GM23338 (cell line): ENCODE results near the gene PTGS1. TPM values are rescaled to one million over a fixed set of nuclear protein-coding genes. Genes with fewer than 3 reads are reported as not detected.

Experiments
- ATAC-seq: fragments of 200-7000 bp; cut with Tn5 transposase; 3 replicates; pipeline ENCODE4 v1.9.1; 2020
- DNase-seq: peaks from one replicate; pipeline ENCODE4 v3.0.0-alpha.2; 2015; ENCODE audit warnings: low spot score
- H2AFZ ChIP-seq: fragments of 200-600 bp; sonication (generic); 2 replicates; pipeline ENCODE4 v1.8.0; 2016; ENCODE audit warnings: antibody characterized with exemption, mild to moderate bottlenecking, moderate library complexity
- H3F3A ChIP-seq: fragments of 200-600 bp; sonication (generic); replicated peaks from 2 replicates; pipeline ENCODE4 v1.8.0; 2017; ENCODE audit warnings: antibody characterized with exemption, mixed run types, low read depth
- H3K27ac ChIP-seq: fragments of 200-600 bp; sonication (generic); 2 replicates; pipeline ENCODE4 v1.6.1; 2016; ENCODE audit warnings: low read depth
- H3K27me3 ChIP-seq: fragments of 200-600 bp; sonication (generic); 2 replicates; pipeline ENCODE4 v1.8.0; 2016; ENCODE audit warnings: mild to moderate bottlenecking, mixed run types, moderate library complexity; ENCODE audit not compliant: insufficient read depth
- H3K36me3 ChIP-seq: fragments of 200-600 bp; sonication (generic); 2 replicates; pipeline ENCODE4 v1.8.0; 2016; ENCODE audit warnings: mild to moderate bottlenecking; ENCODE audit not compliant: insufficient read depth
- H3K4me1 ChIP-seq: fragments of 200-600 bp; sonication (generic); 2 replicates; pipeline ENCODE4 v1.8.0; 2016; ENCODE audit warnings: mild to moderate bottlenecking, moderate library complexity; ENCODE audit not compliant: insufficient read depth
- H3K4me2 ChIP-seq: fragments of 200-600 bp; sonication (generic); 2 replicates; pipeline ENCODE4 v1.7.1; 2017; ENCODE audit warnings: mixed run types
- H3K4me3 ChIP-seq: fragments of 200-600 bp; sonication (generic); 2 replicates; pipeline ENCODE4 v1.6.1; 2016; ENCODE audit warnings: mixed run types
- H3K79me2 ChIP-seq: fragments of 200-600 bp; sonication (generic); replicated peaks from 2 replicates; pipeline ENCODE4 v1.8.0; 2017; ENCODE audit warnings: mild to moderate bottlenecking; ENCODE audit not compliant: insufficient read depth
- H3K9me2 ChIP-seq: fragments of 200-600 bp; sonication (generic); 2 replicates; pipeline ENCODE4 v1.8.0; 2017; ENCODE audit not compliant: insufficient read depth
- H4K20me1 ChIP-seq: fragments of 200-600 bp; sonication (generic); replicated peaks from 2 replicates; pipeline ENCODE4 v1.8.0; 2017; ENCODE audit warnings: mild to moderate bottlenecking; ENCODE audit not compliant: insufficient read depth
- H3K27ac Mint-ChIP-seq: 2 replicates; pipeline ENCODE4 v1.8.0; 2020; ENCODE audit warnings: inconsistent platforms, mild to moderate bottlenecking, moderate library complexity, mixed read lengths
- H3K27me3 Mint-ChIP-seq: 3 replicates; pipeline ENCODE4 v1.8.0; 2022; ENCODE audit warnings: low read depth, mild to moderate bottlenecking, moderate library complexity, mixed read lengths, inconsistent platforms; ENCODE audit not compliant: insufficient read depth, poor library complexity
- H3K36me3 Mint-ChIP-seq: 3 replicates; pipeline ENCODE4 v1.8.0; 2021; ENCODE audit warnings: low read depth, mild to moderate bottlenecking, inconsistent platforms, moderate library complexity, mixed read lengths
- H3K4me1 Mint-ChIP-seq: 3 replicates; pipeline ENCODE4 v1.8.0; 2020; ENCODE audit warnings: mild to moderate bottlenecking, inconsistent platforms, mixed read lengths
- H3K4me3 Mint-ChIP-seq: 3 replicates; pipeline ENCODE4 v1.8.0; 2021; ENCODE audit warnings: moderate library complexity, mild to moderate bottlenecking, inconsistent platforms, mixed read lengths
- H3K9me3 Mint-ChIP-seq: 3 replicates; pipeline ENCODE4 v1.8.0; 2020; ENCODE audit warnings: moderate library complexity, mild to moderate bottlenecking, inconsistent platforms, mixed read lengths
- ETS1 ChIP-seq: IDR thresholded peaks from 2 replicates; pipeline ENCODE4 v1.6.1; 2016; ENCODE audit warnings: antibody characterized with exemption
- EZH2 ChIP-seq: fragments of 200-600 bp; sonication (generic); IDR thresholded peaks from one replicate; pipeline ENCODE4 v1.8.0; 2017; ENCODE audit warnings: antibody characterized with exemption, mild to moderate bottlenecking, low read depth; ENCODE audit not compliant: unreplicated experiment
- STAT1 ChIP-seq: IDR thresholded peaks from one replicate; pipeline ENCODE4 v1.6.1; 2016; ENCODE audit warnings: antibody characterized with exemption; ENCODE audit not compliant: unreplicated experiment
- ZNF114 ChIP-seq: fragments of 250-450 bp; sonication (Bioruptor Pico); IDR thresholded peaks from 2 replicates; pipeline ENCODE4 v1.5.0; 2020; ENCODE audit warnings: mild to moderate bottlenecking, moderate library complexity
- ZNF462 ChIP-seq: fragments of 250-450 bp; sonication (Bioruptor Pico); IDR thresholded peaks from 2 replicates; pipeline ENCODE4 v1.5.0; 2020; ENCODE audit warnings: mild to moderate bottlenecking, moderate library complexity
- polyA plus RNA-seq: library from polyadenylated mRNA; unstranded; fragments of >200 nt; fragmentation: Nextera tagmentation; extraction: Ambion mirVana; gene quantifications from 2 replicates; pipeline ENCODE4 v1.2.1, GENCODE V29; 2016
- total RNA-seq: library from RNA; depleted of rRNA; stranded (reverse); fragments of >200 nt; shearing (Covaris generic); gene quantifications from 2 replicates; pipeline ENCODE4 v1.2.3, GENCODE V29; 2014

The PTGS1 gene
- total and polyA plus RNA-seq, 2 experiments from 2014 or later = 0.48 to 1.3 TPM

GRCh38 chr9:122392284-122392683, 21.5 kb downstream of the PTGS1 start:
- Histone ChIP-seq H3K4me3 (no peak overlapping the region), H3K27ac (no peak overlapping the region), H3K9me2 (no peaks in the 10 kb centered on the region), H4K20me1 (no peaks in the 10 kb centered on the region), H3K79me2 (no peaks in the 10 kb centered on the region), H2AFZ (no peak overlapping the region), H3K4me1 (peaks cover 4% of the 10 kb centered on the region; the same call in 1 of the 2 replicates), H3K36me3 (no peaks in the 10 kb centered on the region), H3K27me3 (no peaks in the 10 kb centered on the region), H3F3A (no peaks in the 10 kb centered on the region), H3K4me2 (no peak overlapping the region)
- no peaks in the 10 kb centered on the region for H3K36me3 Mint-ChIP-seq
- peaks cover 1% of the 10 kb centered on the region for H3K27me3 Mint-ChIP-seq
- peaks cover 5% of the 10 kb centered on the region; the same call in 2 of the 3 replicates for H3K4me1 Mint-ChIP-seq
- H3K9me3 Mint-ChIP-seq = no peaks in the 10 kb centered on the region
- H3K27ac Mint-ChIP-seq = no peak overlapping the region
- TF ChIP-seq ZNF114 (no peak), STAT1 (no peak), ZNF462 (CRISPR knock-in tag) (no peak)
- ATAC-seq (no peak), DNase-seq (no peak)
- H3K4me3 Mint-ChIP-seq = no peak overlapping the region

- Histone ChIP-seq H3K27me3 (no peaks in the 10 kb centered on the region), H3K4me3 (no peak overlapping the region), H4K20me1 (no peaks in the 10 kb centered on the region), H3K79me2 (no peaks in the 10 kb centered on the region), H3K4me1 (peaks cover 4% of the 10 kb centered on the region; the same call in 1 of the 2 replicates), H3K9me2 (no peaks in the 10 kb centered on the region), H3K36me3 (no peaks in the 10 kb centered on the region), H3K4me2 (no peak overlapping the region), H3F3A (no peaks in the 10 kb centered on the region), H2AFZ (no peak overlapping the region), H3K27ac (no peak overlapping the region)
- Mint-ChIP-seq H3K27me3 (peaks cover 1% of the 10 kb centered on the region), H3K4me1 (peaks cover 5% of the 10 kb centered on the region; the same call in 2 of the 3 replicates), H3K27ac (no peak overlapping the region), H3K36me3 (no peaks in the 10 kb centered on the region), H3K9me3 (no peaks in the 10 kb centered on the region), H3K4me3 (no peak overlapping the region)
- no peak for DNase-seq
- no peak for ATAC-seq
- TF ChIP-seq ZNF462 (CRISPR knock-in tag) (no peak), EZH2 (no peak), ETS1 (no peak)
These were observed 21.9 kb downstream of the PTGS1 start for GRCh38 chr9:122392714-122393113.
